Left colon (tissue), 2 donors: ENCODE results near the gene PHLPP1. TPM values are rescaled to one million over a fixed set of nuclear protein-coding genes. Genes with fewer than 3 reads are reported as not detected.
A peak's percentile ranks its signal among the peaks of the same experiment; 100 is the strongest.

ENCODE experiments used
- ATAC-seq: fragments of 200-7000 bp; cut with Tn5 transposase; one replicate; pipeline ENCODE4 v1.9.1; 2020; ENCODE audit warnings: mild to moderate bottlenecking, moderate library complexity
- DNase-seq, 2 donors: peaks; one replicate each; pipeline ENCODE4 v3.0.0-alpha.2; 2020
- intact Hi-C, 2 donors: fragments of 100-400 bp; cut with DNase I in 1 of 2; cut with micrococcal nuclease in 1 of 2; formaldehyde crosslinking; loops; one replicate each; pipeline versions ENCODE4 v1.11.2 to v1.14.0; 2022; cut with DNase I, micrococcal nuclease
- total RNA-seq, 2 donors: library from RNA; stranded (reverse); fragmentation: NEBNext Ultra II Directional; extraction: Animal tissue kit (Norgen Biotek cat#: 25700); gene quantifications; one replicate each; pipeline ENCODE4 v1.2.1, GENCODE V29; 2021
- donor health status: DM: no; HTN: no; CAD: no.
- donor health status: DM: yes; HTN: yes; CAD: no.

The PHLPP1 gene
- total RNA-seq, 2 donors from 2014 or later = 21.4 to 22.9 TPM

GRCh38 chr18:62999392-62999791, 284.1 kb downstream of the PHLPP1 start:
- intact Hi-C loops = no loop called here

GRCh38 chr18:62999921-63000320, 284.6 kb downstream of the PHLPP1 start:
- DNase-seq (no peak), ATAC-seq (no peak)
- intact Hi-C loops = no loop called here

More at GRCh38 chr18:62999392-62999791, 284.1 kb downstream of the PHLPP1 start:
- no peak for ATAC-seq
- peak; percentile 16 to 66 for DNase-seq

- intact Hi-C loops = no loop called here
- no peak for DNase-seq
- no peak for ATAC-seq
Measured at GRCh38 chr18:63000839-63001238, 285.5 kb downstream of the PHLPP1 start.

GRCh38 chr18:63001861-63002260, 286.5 kb downstream of the PHLPP1 start:
- DNase-seq (no peak), ATAC-seq (no peak)
- intact Hi-C loops = no loop called here

GRCh38 chr18:63002305-63002704, 287.0 kb downstream of the PHLPP1 start:
- intact Hi-C loops = no loop called here
- DNase-seq (no peak), ATAC-seq (no peak)

GRCh38 chr18:63002803-63003445, 287.6 kb downstream of the PHLPP1 start:
- no peak for DNase-seq
- ATAC-seq = no peak
- intact Hi-C loops = no loop called here

GRCh38 chr18:63003899-63004298, 288.6 kb downstream of the PHLPP1 start:
- ATAC-seq (no peak), DNase-seq (no peak)
- intact Hi-C loops = no loop called here

GRCh38 chr18:63004466-63005089, 289.2 kb downstream of the PHLPP1 start:
- no peak for ATAC-seq
- DNase-seq = no peak
- intact Hi-C loops = no loop called here

GRCh38 chr18:63005306-63005705, 290.0 kb downstream of the PHLPP1 start:
- intact Hi-C loops = no loop called here
- ATAC-seq = no peak
- no peak for DNase-seq

- no peak for ATAC-seq
- intact Hi-C loops = no loop called here
Measured at GRCh38 chr18:63007231-63007630, 291.9 kb downstream of the PHLPP1 start.

GRCh38 chr18:63016270-63016669, 300.9 kb downstream of the PHLPP1 start:
- ATAC-seq = peak; percentile 69
- peak in 1 of 2 donors; percentile 48 for DNase-seq
- intact Hi-C loops = loop anchor here (5.0 to 10.0 kb wide), 3 partner anchors 306 to 429 kb away; no protein-coding TSS in a partner anchor

More at GRCh38 chr18:63007231-63007630, 291.9 kb downstream of the PHLPP1 start:
- no peak for DNase-seq

GRCh38 chr18:63017076-63017475, 301.7 kb downstream of the PHLPP1 start:
- intact Hi-C loops = loop anchor here (5.0 to 10.0 kb wide), 3 partner anchors 305 to 428 kb away; no protein-coding TSS in a partner anchor
- ATAC-seq (no peak), DNase-seq (no peak)

- ATAC-seq (no peak), DNase-seq (no peak)
- intact Hi-C loops = loop anchor here (5.0 to 10.0 kb wide), 3 partner anchors 304 to 427 kb away; no protein-coding TSS in a partner anchor
Measured at GRCh38 chr18:63017977-63018376, 302.6 kb downstream of the PHLPP1 start.

- DNase-seq = no peak
- ATAC-seq = no peak
- intact Hi-C loops = loop anchor here in 1 of 2 donors (10.0 kb wide), 1 partner anchor 102 kb away; no protein-coding TSS in a partner anchor
Measured at GRCh38 chr18:63022429-63023022, 307.2 kb downstream of the PHLPP1 start.

GRCh38 chr18:63025251-63026090, 310.1 kb downstream of the PHLPP1 start:
- intact Hi-C loops = loop anchor here in 1 of 2 donors (10.0 kb wide), 1 partner anchor 99 kb away; no protein-coding TSS in a partner anchor
- ATAC-seq (peak; percentile 67), DNase-seq (peak in 1 of 2 donors; percentile 31)

- intact Hi-C loops = loop anchor here in 1 of 2 donors (10.0 kb wide), 1 partner anchor 96 kb away; no protein-coding TSS in a partner anchor
- no peak for DNase-seq
- ATAC-seq = no peak
Measured at GRCh38 chr18:63028380-63028779, 313.0 kb downstream of the PHLPP1 start.
